Activated CD8-positive, alpha-beta T cell treated with anti-CD3 and anti-CD28 coated beads, Interleukin-2, amount 10 ng/mL, durations not matched to agents 7 days and 5 days (primary cell): ENCODE data around the gene HOXC5. TPM values are rescaled to one million over a fixed set of nuclear protein-coding genes. Genes with fewer than 3 reads are reported as not detected.

Source experiments
- ATAC-seq: fragments of 150-1000 bp; cut with Tn5 transposase; one replicate; pipeline ENCODE4 v1.10.0; 2021; ENCODE audit warnings: moderate library complexity
- CTCF ChIA-PET: fragments of 350-600 bp; sonication (Branson Sonifier 250); formaldehyde crosslinking; loops from one replicate; lab custom pipeline; 2021; ENCODE audit warnings: antibody characterized with exemption; lab: Charles Lee
- POLR2A ChIA-PET: fragments of 350-600 bp; sonication (Branson Sonifier 250); formaldehyde crosslinking; loops from one replicate; lab custom pipeline; 2021; ENCODE audit warnings: antibody characterized with exemption; lab: Charles Lee
- DNase-seq: peaks from one replicate; pipeline ENCODE4 v3.0.0-alpha.2; 2020
- H3K27ac Mint-ChIP-seq: one replicate; pipeline ENCODE4 v1.8.0; 2021; ENCODE audit warnings: mild to moderate bottlenecking, mixed read lengths
- H3K27me3 Mint-ChIP-seq: one replicate; pipeline ENCODE4 v1.8.0; 2021; ENCODE audit warnings: low read depth, mixed read lengths
- H3K36me3 Mint-ChIP-seq: one replicate; pipeline ENCODE4 v1.8.0; 2021; ENCODE audit warnings: low read depth, mixed read lengths
- H3K4me1 Mint-ChIP-seq: one replicate; pipeline ENCODE4 v1.8.0; 2021; ENCODE audit warnings: low read depth, mixed read lengths
- H3K4me3 Mint-ChIP-seq: one replicate; pipeline ENCODE4 v1.8.0; 2021; ENCODE audit warnings: mild to moderate bottlenecking, mixed read lengths
- H3K9me3 Mint-ChIP-seq: one replicate; pipeline ENCODE4 v1.8.0; 2022; ENCODE audit warnings: mixed read lengths; ENCODE audit not compliant: insufficient read depth
- total RNA-seq, 2 experiments: library from RNA; stranded (reverse); gene quantifications; one replicate each; pipeline ENCODE4 v1.2.3, GENCODE V29; 2021

The HOXC5 gene
- total RNA-seq, 2 experiments from 2014 or later: not detected

DNA sequence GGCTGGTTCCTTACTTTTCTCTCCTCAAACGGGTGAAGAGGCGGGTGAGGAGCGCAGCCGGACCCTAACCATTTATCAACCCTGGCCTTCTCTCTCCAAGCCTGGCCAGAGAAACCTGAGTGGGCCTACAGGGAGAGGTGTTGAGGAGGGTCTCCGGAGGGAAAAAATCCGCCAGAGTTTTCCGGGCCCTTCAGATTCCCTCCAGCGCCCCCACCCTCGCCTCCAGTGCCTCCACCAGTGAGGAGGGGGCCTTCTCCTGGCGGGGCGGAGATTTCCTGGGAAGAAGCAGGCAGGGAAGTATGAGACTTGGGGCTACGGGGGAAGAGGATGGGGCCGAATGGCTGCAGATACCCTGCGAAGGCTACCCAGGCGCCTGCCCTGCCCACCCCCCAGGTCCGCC, 1.4 kb upstream of the HOXC5 start:
- H3K27ac Mint-ChIP-seq: no peak overlapping the region
- ATAC-seq: no peak
- no peak for DNase-seq
- ChIA-PET CTCF (interaction anchor here (0.8 to 12.9 kb wide), 23 partner anchors 9 to 189 kb away, joined by 3 to 248 read pairs (median 7); partner anchors contain the start of genes HOXC10, HOXC8 and SMUG1), POLR2A (interaction anchor here (1.0 kb wide), 1 partner anchor 23 kb away, joined by 3 read pairs; the partner anchor contains the start of gene HOXC8)
- no peaks in the 10 kb centered on the region for H3K36me3 Mint-ChIP-seq
- H3K27me3 Mint-ChIP-seq: peaks cover 73% of the 10 kb centered on the region
- peaks cover 26% of the 10 kb centered on the region for H3K4me1 Mint-ChIP-seq
- H3K4me3 Mint-ChIP-seq: no peak overlapping the region
- H3K9me3 Mint-ChIP-seq: no peaks in the 10 kb centered on the region

DNA sequence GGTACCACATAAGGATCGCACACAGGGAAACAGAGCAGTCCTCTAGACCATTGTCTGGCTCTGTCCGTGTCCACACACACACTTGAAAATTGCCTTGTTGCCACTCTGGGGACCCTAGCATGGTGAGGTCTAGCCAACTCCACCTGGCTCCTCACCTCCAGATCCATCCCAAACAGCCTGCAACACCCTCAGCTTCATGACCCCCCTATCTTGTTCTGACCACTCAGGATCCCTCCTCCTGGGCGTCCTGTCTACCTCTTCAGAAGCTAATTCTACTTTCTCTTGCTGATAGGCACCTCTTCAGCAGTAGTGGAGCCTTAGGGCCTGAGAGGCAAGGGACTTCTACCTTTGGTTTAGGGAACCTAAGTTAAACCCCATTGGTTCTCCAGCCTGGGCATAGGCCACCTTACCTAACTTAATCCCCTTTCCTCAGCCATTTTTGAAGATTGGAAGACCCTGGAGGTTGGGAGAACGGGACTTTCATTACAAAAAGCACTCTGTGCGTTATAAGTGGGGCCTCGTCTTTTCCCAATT, 697 bp upstream of the HOXC5 start:
- Mint-ChIP-seq H3K27me3 (peaks cover 72% of the 10 kb centered on the region), H3K36me3 (no peaks in the 10 kb centered on the region), H3K4me1 (peaks cover 21% of the 10 kb centered on the region), H3K27ac (no peak overlapping the region), H3K4me3 (no peak overlapping the region), H3K9me3 (no peaks in the 10 kb centered on the region)
- no peak for ATAC-seq
- POLR2A ChIA-PET: interaction anchor here (0.6 to 1.5 kb wide), 4 partner anchors 27 to 159 kb away, joined by 3 to 10 read pairs (median 4); no protein-coding TSS in a partner anchor
- CTCF ChIA-PET: interaction anchor here (0.7 to 12.9 kb wide), 43 partner anchors 8 to 1900 kb away, joined by 3 to 248 read pairs (median 6); partner anchors contain the start of genes HOXC10, HOXC13, HOXC4 and HOXC8
- DNase-seq: no peak

DNA sequence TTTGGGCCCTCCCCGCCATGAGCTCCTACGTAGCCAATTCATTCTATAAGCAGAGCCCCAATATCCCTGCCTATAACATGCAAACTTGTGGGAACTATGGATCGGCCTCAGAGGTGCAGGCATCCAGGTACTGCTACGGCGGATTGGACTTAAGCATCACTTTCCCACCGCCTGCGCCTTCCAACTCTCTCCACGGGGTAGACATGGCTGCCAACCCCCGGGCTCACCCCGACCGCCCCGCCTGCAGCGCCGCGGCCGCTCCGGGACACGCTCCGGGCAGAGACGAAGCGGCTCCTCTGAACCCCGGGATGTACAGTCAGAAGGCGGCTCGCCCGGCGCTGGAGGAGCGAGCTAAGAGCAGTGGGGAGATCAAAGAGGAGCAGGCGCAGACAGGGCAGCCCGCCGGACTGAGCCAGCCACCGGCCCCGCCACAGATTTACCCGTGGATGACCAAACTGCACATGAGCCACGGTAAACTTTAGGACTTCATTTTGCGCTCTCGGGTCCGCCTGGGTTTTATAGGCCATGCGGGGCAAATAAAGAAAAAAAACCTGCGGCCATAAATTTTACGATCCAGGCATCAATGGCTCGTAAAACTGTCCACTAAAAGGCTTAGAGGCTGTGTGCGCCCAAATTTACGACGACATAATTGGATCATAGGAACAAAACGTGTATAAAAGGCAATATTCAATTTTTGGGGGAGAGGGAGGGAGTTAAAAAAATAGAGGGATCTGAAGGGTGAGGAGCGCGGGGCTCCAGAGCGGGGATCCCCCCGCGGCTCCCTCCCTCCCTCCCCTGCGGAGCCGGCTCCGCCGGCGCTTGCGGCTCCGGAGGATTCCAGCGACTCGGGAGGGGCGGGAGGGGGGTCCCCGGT, 493 bp downstream of the HOXC5 start:
- peak overlapping the region; percentile 31 for H3K4me3 Mint-ChIP-seq
- no peak overlapping the region for H3K27ac Mint-ChIP-seq
- ChIA-PET CTCF (interaction anchor here (0.8 to 12.9 kb wide), 36 partner anchors 8 to 182 kb away, joined by 3 to 248 read pairs (median 7); partner anchors contain the start of genes HOXC10, HOXC4, HOXC8 and HOXC9), POLR2A (interaction anchor here (0.5 to 1.5 kb wide), 5 partner anchors 28 to 174 kb away, joined by 3 to 10 read pairs (median 3); no protein-coding TSS in a partner anchor)
- peaks cover 18% of the 10 kb centered on the region for H3K4me1 Mint-ChIP-seq
- DNase-seq (no peak), ATAC-seq (peak; percentile 42)
- H3K9me3 Mint-ChIP-seq: no peaks in the 10 kb centered on the region
- no peaks in the 10 kb centered on the region for H3K36me3 Mint-ChIP-seq
- H3K27me3 Mint-ChIP-seq: peaks cover 73% of the 10 kb centered on the region

DNA sequence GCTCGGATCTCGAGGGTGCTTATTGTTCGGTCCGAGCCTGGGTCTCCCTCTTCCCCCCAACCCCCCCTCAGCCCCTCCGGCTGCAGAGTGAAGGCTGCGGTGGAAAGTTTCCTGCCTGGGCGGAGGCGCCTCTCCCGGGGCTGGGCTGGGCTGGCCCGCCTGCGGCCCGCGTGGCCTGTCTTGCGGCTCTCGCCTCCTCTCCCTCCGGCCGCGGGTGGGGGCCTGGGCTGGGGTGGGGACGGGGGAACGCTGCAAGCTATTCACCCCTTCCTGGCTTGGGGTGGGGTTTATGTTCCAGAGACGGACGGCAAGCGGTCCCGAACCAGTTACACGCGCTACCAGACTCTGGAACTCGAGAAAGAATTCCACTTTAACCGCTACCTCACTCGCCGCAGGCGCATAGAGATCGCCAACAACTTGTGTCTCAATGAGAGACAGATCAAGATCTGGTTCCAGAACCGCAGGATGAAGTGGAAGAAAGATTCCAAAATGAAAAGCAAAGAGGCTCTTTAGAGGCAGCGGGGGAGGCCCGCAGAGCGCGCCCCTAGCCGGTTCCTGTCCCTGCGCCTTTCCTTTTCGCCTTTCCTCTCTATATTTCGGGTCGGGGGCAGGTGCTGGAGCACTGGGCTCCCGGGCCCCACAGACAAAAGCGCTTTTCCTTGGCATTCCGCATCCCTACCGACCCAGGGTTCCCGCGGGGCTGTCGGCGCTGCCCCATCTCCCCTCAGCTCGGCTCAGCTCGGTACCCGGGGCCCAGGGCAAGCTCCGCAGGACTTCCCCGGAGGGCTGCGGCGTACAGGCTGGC, 1.3 kb downstream of the HOXC5 start:
- Mint-ChIP-seq H3K9me3 (no peaks in the 10 kb centered on the region), H3K36me3 (no peaks in the 10 kb centered on the region), H3K4me1 (peaks cover 18% of the 10 kb centered on the region), H3K4me3 (peak overlapping the region; percentile 34), H3K27ac (no peak overlapping the region), H3K27me3 (peaks cover 78% of the 10 kb centered on the region)
- POLR2A ChIA-PET: no interaction called here
- peak; percentile 35 for ATAC-seq
- DNase-seq: no peak
- CTCF ChIA-PET: interaction anchor here (4.2 to 12.9 kb wide), 3 partner anchors 158 to 173 kb away, joined by 63 to 248 read pairs (median 74); partner anchors contain the start of gene SMUG1

DNA sequence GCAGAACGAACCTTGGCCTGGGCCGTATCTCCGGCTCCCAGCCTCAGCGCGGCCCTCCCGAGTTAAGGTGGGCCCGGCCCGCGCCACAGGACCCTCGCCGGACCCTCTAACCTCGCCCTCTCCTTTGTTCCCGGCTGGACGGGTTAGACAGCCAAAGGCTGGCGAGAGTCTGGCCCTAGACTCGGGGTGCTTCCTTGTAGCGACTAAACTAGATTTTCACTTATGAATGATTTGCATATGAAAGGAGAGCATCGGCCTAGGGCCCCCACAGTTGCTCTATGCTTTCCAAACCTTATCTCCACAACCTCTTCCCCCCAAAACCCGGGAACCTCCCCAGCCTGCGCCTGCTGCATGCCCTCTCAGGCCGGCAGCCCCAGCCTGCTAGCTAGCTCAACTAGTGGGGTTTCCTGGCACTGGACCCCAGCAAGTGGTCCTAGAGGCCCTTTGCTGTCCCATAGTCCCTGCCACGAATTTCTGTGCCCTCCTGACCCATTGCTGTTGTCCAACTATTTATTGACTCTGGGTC, 2.0 kb downstream of the HOXC5 start:
- H3K36me3 Mint-ChIP-seq: no peaks in the 10 kb centered on the region
- H3K4me1 Mint-ChIP-seq: peaks cover 18% of the 10 kb centered on the region
- H3K4me3 Mint-ChIP-seq: no peak overlapping the region
- H3K27me3 Mint-ChIP-seq: peaks cover 79% of the 10 kb centered on the region
- ChIA-PET POLR2A (no interaction called here), CTCF (interaction anchor here (12.9 kb wide), 1 partner anchor 157 kb away, joined by 248 read pairs; the partner anchor contains the start of gene SMUG1)
- no peak for DNase-seq
- no peak overlapping the region for H3K27ac Mint-ChIP-seq
- no peak for ATAC-seq
- H3K9me3 Mint-ChIP-seq: no peaks in the 10 kb centered on the region

DNA sequence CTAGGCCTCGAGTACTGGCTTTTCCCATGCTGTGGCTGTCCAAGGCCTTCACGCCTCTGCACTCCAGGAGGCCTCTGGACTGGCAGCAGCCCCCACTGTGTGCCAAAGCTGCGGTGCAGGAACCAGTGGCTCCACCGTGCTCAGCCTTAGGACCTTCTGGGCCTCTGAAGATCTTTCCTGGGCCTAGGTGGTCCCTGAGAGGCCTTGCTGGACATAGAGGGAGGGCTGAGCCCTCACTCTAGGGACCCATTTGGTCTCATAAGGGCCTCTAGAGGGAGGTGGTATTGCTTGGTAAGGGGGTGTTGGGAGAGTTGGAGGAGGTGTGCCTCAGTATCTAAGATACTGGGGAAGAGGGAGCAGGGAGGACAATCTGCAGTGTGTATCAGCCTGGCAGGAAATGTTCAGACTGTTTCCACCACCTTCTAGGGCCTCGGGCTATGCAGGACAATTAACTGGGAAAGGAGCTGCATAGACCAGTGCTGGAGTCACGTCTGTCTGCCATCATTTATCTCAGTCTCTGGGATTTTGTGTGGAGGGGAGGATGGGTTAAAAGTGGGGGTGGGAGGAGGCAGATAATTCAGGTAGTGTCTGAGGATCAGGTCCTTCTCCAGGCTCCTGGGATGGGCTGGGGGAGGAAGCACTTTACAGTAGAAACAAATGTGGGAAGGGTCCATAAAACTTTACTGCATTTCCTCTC, 2.9 kb downstream of the HOXC5 start:
- Mint-ChIP-seq H3K27me3 (peaks cover 81% of the 10 kb centered on the region), H3K4me3 (no peak overlapping the region), H3K27ac (no peak overlapping the region), H3K36me3 (no peaks in the 10 kb centered on the region), H3K4me1 (peaks cover 18% of the 10 kb centered on the region), H3K9me3 (no peaks in the 10 kb centered on the region)
- DNase-seq: no peak
- ATAC-seq: no peak
- POLR2A ChIA-PET: no interaction called here
- CTCF ChIA-PET: interaction anchor here (1.3 to 1.7 kb wide), 3 partner anchors 30 to 165 kb away, joined by 3 to 6 read pairs (median 3); no protein-coding TSS in a partner anchor

DNA sequence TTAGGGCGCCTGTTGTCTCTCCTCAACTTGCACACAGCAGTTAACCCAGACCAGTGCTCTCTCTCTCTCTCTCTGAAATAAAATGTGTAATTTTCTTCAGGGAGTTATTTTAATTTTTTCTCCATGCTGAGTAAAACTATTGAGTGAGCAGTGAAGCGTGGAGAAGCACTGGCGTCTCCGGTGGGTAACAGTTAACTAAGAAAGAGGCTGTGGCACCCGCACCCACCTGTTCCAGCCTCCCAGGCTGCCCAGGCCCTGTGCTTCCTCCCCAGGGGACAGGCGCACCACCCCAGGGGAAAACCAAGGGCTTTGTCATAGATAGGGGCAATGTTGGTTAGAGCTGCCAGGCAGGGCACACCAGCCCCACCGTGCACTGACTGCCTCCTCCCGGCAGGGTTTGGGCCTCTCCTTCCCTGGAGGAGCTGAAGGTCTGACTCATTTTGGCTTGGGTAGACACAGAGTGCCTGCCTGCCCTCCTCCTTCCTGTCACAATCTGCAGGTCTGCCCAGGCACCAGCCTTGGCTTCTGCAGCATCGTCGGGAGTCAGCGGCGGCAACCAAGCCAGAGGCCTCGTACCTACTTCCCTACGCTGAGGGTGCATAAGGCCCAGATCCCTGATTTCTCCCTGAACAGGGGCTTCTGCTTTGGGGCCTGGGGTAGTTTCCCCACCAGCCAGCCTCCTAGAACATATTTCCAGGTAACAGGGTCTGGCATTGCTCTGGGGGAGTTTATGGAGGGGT, 3.9 kb downstream of the HOXC5 start:
- H3K4me1 Mint-ChIP-seq: peaks cover 18% of the 10 kb centered on the region
- no peak overlapping the region for H3K27ac Mint-ChIP-seq
- no peaks in the 10 kb centered on the region for H3K36me3 Mint-ChIP-seq
- H3K4me3 Mint-ChIP-seq: no peak overlapping the region
- CTCF ChIA-PET: interaction anchor here (1.3 to 1.7 kb wide), 3 partner anchors 31 to 164 kb away, joined by 3 to 6 read pairs (median 3); no protein-coding TSS in a partner anchor
- POLR2A ChIA-PET: no interaction called here
- no peaks in the 10 kb centered on the region for H3K9me3 Mint-ChIP-seq
- ATAC-seq: no peak
- no peak for DNase-seq
- peaks cover 81% of the 10 kb centered on the region for H3K27me3 Mint-ChIP-seq

DNA sequence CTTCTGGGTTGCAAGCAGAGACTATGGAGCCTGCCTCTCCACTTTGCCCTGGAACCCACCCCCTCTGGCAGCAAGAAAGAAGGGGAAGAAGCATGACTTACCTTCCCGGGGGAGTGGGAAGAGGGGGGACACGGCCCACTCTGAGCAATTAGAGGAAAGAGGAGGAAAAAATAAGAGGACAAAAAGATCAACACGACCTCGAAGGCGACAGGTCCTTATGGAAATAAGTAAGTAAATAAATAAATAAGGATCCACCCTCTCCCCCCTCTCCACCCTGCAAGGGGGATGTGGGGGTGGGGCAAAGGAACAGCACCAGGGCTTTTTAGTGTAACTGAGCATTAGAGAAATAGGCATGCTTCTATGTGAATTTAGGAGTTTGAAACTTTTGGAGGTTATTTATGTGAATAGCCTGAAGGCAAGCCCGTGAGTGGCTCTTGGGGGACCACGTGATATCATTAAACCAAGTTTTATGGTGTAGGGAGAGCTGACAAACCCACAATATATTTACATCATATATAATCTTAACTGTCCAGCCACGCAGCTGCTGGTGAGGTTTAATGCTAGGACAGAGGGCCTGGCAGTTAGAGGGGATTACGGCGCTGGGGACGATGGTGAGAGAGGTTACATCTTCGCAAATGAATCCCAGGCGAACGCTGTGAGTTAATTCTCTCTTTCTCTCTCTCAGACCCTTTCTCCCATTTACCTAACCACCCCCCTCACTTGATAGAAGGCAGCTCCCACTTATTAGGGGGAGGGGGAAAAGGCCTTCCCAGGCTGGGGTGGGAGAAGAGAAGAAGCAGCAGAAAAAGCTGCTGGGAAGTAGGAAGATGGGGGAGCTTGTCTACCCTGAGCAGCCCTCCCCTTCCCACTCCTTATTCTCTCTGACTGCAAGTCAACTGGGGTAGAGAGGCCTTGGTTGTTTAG, 4.8 kb downstream of the HOXC5 start:
- peaks cover 17% of the 10 kb centered on the region for H3K4me1 Mint-ChIP-seq
- H3K9me3 Mint-ChIP-seq: no peaks in the 10 kb centered on the region
- H3K27me3 Mint-ChIP-seq: peaks cover 79% of the 10 kb centered on the region

DNA sequence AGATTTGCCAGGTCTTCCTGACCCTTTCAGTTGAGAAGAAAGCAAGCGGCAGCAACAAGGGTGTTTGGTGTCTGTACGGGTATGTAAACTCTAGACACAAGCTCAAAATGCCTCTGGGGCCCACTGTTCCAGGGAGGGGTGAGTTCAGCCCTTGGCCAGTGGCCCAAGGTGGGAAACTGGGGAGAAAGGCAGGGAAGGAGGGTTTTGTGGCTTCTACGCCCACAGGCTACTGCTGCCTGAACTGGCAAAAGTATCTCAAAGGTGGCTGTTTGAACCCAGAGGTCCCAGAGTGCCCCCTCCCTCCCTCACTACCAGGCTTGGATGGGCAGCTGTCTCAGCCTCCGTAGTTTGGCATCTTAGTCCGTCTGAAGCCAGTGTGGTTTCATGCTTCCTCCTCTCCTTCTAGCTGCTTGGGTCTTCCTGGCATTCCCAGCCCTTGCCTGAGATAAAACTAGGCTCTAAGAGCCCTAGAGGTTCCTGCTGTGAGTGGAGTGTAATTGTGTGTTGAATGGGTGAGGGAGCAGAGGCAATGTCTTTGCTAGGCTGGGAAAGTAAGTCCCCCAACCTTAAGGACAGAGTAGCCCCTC, 5.5 kb downstream of the HOXC5 start:
- Mint-ChIP-seq H3K27ac (no peak overlapping the region), H3K4me3 (no peak overlapping the region), H3K36me3 (no peaks in the 10 kb centered on the region), H3K4me1 (peaks cover 13% of the 10 kb centered on the region), H3K27me3 (peaks cover 80% of the 10 kb centered on the region), H3K9me3 (no peaks in the 10 kb centered on the region)
- DNase-seq: no peak
- ChIA-PET CTCF (interaction anchor here (1.1 to 1.8 kb wide), 2 partner anchors 53 to 152 kb away, joined by 4 to 5 read pairs; partner anchors contain the start of gene HOXC10), POLR2A (interaction anchor here (0.8 kb wide), 1 partner anchor 150 kb away, joined by 3 read pairs; the partner anchor contains the start of gene SMUG1)
- no peak for ATAC-seq

More for the DNA sequence above, 4.8 kb downstream of the HOXC5 start:
- CTCF ChIA-PET: interaction anchor here (1.1 to 1.8 kb wide), 4 partner anchors 32 to 163 kb away, joined by 3 to 6 read pairs (median 4); partner anchors contain the start of gene HOXC10
- ATAC-seq (no peak), DNase-seq (no peak)
- Mint-ChIP-seq H3K27ac (no peak overlapping the region), H3K4me3 (no peak overlapping the region), H3K36me3 (no peaks in the 10 kb centered on the region)
- POLR2A ChIA-PET: interaction anchor here (0.8 kb wide), 1 partner anchor 151 kb away, joined by 3 read pairs; the partner anchor contains the start of gene SMUG1
